OCI-LY7 (cell line): ENCODE results near the gene MBTPS1. TPM values are rescaled to one million over a fixed set of nuclear protein-coding genes. Genes with fewer than 3 reads are reported as not detected.

Experiments
- BruUV-seq: library from RNA; stranded (reverse); fragments of 400-500 nt; replicated peaks from 2 replicates; lab custom pipeline; 2021; lab: Mats Ljungman, UMichigan
- CTCF ChIA-PET: fragments of 300-600 bp; sonication (Branson Sonifier 250); formaldehyde crosslinking; loops from one replicate; lab custom pipeline; 2022; ENCODE audit warnings: antibody characterized with exemption; ENCODE audit not compliant: unreplicated experiment; lab: Charles Lee
- POLR2A ChIA-PET: fragments of 300-600 bp; sonication (Branson Sonifier 250); formaldehyde crosslinking; loops from one replicate; lab custom pipeline; 2022; ENCODE audit warnings: antibody characterized with exemption; lab: Charles Lee
- DNase-seq: peaks from one replicate; pipeline ENCODE4 v3.0.0-alpha.2; 2015; ENCODE audit warnings: low spot score
- H2AFZ ChIP-seq: fragments of 200-600 bp; sonication (generic), shearing (Covaris generic); 2 replicates; pipeline ENCODE4 v1.6.1; 2014; ENCODE audit warnings: mild to moderate bottlenecking, antibody characterized with exemption, low read length, moderate library complexity
- H3K27ac ChIP-seq: fragments of 200-600 bp; sonication (generic); 2 replicates; pipeline ENCODE4 v1.5.1; 2014; ENCODE audit warnings: mixed run types, low read depth, mild to moderate bottlenecking, moderate library complexity, low read length, inconsistent platforms; ENCODE audit not compliant: poor library complexity, severe bottlenecking
- H3K36me3 ChIP-seq: fragments of 200-600 bp; sonication (generic); 2 replicates; pipeline ENCODE4 v1.6.1; 2014; ENCODE audit warnings: mild to moderate bottlenecking, antibody characterized with exemption, low read length, moderate library complexity, mixed read lengths; ENCODE audit not compliant: insufficient read depth
- H3K4me1 ChIP-seq: fragments of 200-600 bp; sonication (generic); 2 replicates; pipeline ENCODE4 v1.5.1; 2014; ENCODE audit warnings: mild to moderate bottlenecking, low read length; ENCODE audit not compliant: insufficient read depth, poor library complexity, severe bottlenecking
- H3K4me2 ChIP-seq: fragments of 200-600 bp; sonication (generic); 2 replicates; pipeline ENCODE4 v1.6.1; 2014; ENCODE audit warnings: mild to moderate bottlenecking, low read length
- H3K4me3 ChIP-seq: fragments of 200-600 bp; sonication (generic); 2 replicates; pipeline ENCODE4 v1.5.1; 2014; ENCODE audit warnings: mild to moderate bottlenecking, low read depth, low read length; ENCODE audit not compliant: poor library complexity, severe bottlenecking
- H3K79me2 ChIP-seq: fragments of 200-600 bp; sonication (generic); 2 replicates; pipeline ENCODE4 v1.6.1; 2016; ENCODE audit warnings: low read depth, mild to moderate bottlenecking, low read length, moderate library complexity, mixed read lengths; ENCODE audit not compliant: insufficient read depth
- H3K9me2 ChIP-seq: fragments of 200-600 bp; sonication (generic); 2 replicates; pipeline ENCODE4 v1.6.1; 2016; ENCODE audit warnings: mild to moderate bottlenecking, low read length, mixed read lengths; ENCODE audit not compliant: insufficient read depth
- H3K9me3 ChIP-seq: fragments of 200-600 bp; sonication (generic); 2 replicates; pipeline ENCODE4 v1.6.1; 2014; ENCODE audit warnings: mild to moderate bottlenecking, mixed run types, low read length, mixed read lengths
- H4K20me1 ChIP-seq: fragments of 200-600 bp; sonication (generic); 2 replicates; pipeline ENCODE4 v1.6.1; 2014; ENCODE audit warnings: mild to moderate bottlenecking, antibody characterized with exemption, low read length, moderate library complexity, mixed read lengths; ENCODE audit not compliant: insufficient read depth
- EZH2phosphoT487 ChIP-seq: fragments of 200-600 bp; sonication (generic); IDR thresholded peaks from 2 replicates; pipeline ENCODE4 v1.6.1; 2018; ENCODE audit warnings: low read depth, borderline replicate concordance, mild to moderate bottlenecking, mixed run types, antibody characterized with exemption, low read length, moderate library complexity, mixed read lengths
- intact Hi-C: fragments of 100-400 bp; cut with micrococcal nuclease; formaldehyde crosslinking; loops from one replicate; pipeline ENCODE4 v1.10.0; 2022; ENCODE audit not compliant: unreplicated experiment
- total RNA-seq, 2 experiments: library from RNA; depleted of rRNA in 1 of 2; stranded (reverse); fragments of >200 nt in 1 of 2; shearing (Covaris generic) in 1 of 2; gene quantifications; 2 replicates each; pipeline ENCODE4 v1.2.3, GENCODE V29; 2014 to 2022
- TF ChIP-seq, protein P1 (sequence below): fragments of 200-600 bp; sonication (generic); conservative IDR thresholded peaks from 2 replicates; pipeline ENCODE4 v1.5.1; 2014; ENCODE audit warnings: mild to moderate bottlenecking, antibody characterized with exemption, low read length, moderate library complexity, mixed read lengths

The MBTPS1 gene
- total RNA-seq, 2 experiments from 2014 or later: 49.6 to 65.2 TPM

DNA sequence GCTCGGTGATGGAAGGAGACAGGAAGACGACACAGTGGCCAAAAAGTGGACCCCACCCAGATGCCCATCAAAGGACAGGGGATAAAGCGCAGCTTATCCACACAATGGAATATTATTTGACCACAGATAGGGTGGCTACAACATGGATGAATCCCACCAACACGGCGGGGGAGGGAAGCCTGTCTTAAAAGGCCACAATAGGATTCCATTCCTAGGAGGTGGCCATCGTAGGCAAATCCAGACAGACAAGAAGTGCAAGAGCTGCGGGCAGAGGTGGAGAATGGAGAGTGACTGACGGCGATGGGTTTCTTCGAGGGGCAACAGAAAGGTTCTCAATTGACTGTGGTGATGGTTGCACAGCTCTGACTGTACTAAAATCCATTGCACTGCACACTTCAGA, 90.1 kb downstream of the MBTPS1 start:
- H4K20me1 ChIP-seq: no peaks in the 10 kb centered on the region
- H2AFZ ChIP-seq: no peak overlapping the region
- H3K9me2 ChIP-seq: no peaks in the 10 kb centered on the region
- H3K4me2 ChIP-seq: no peak overlapping the region
- no TSS peak for BruUV-seq
- TF ChIP-seq, protein P1, sequence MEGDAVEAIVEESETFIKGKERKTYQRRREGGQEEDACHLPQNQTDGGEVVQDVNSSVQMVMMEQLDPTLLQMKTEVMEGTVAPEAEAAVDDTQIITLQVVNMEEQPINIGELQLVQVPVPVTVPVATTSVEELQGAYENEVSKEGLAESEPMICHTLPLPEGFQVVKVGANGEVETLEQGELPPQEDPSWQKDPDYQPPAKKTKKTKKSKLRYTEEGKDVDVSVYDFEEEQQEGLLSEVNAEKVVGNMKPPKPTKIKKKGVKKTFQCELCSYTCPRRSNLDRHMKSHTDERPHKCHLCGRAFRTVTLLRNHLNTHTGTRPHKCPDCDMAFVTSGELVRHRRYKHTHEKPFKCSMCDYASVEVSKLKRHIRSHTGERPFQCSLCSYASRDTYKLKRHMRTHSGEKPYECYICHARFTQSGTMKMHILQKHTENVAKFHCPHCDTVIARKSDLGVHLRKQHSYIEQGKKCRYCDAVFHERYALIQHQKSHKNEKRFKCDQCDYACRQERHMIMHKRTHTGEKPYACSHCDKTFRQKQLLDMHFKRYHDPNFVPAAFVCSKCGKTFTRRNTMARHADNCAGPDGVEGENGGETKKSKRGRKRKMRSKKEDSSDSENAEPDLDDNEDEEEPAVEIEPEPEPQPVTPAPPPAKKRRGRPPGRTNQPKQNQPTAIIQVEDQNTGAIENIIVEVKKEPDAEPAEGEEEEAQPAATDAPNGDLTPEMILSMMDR: no peak
- no peak for TF ChIP-seq EZH2phosphoT487
- H3K4me1 ChIP-seq: no peaks in the 10 kb centered on the region
- ChIA-PET CTCF (no interaction called here), POLR2A (no interaction called here)
- no peak overlapping the region for H3K27ac ChIP-seq
- H3K4me3 ChIP-seq: no peak overlapping the region
- no peaks in the 10 kb centered on the region for H3K79me2 ChIP-seq
- no peaks in the 10 kb centered on the region for H3K9me3 ChIP-seq
- intact Hi-C loops: no loop called here
- no peaks in the 10 kb centered on the region for H3K36me3 ChIP-seq
- no peak for DNase-seq

DNA sequence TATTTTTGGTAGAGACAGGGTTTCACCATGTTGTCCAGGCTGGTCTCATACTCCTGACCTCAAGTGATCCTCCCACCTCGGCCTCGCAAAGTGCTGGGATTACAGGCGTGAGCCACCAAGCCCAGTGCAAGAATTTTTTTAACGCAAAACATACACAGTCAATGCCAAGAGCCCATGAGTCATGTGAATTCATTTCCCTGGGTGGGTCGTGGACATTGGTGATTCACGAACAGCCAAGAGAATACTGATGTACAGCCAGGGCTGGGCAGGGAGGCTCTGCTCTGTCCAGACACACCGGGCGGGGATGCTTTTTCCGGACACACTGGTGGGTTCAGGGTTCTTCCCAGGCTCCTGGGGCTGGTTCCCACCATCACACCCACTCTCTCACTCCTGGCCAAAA, 91.9 kb downstream of the MBTPS1 start:
- intact Hi-C loops: no loop called here
- TF ChIP-seq EZH2phosphoT487: no peak
- TF ChIP-seq, protein P1: no peak
- no peak for DNase-seq
- Histone ChIP-seq H3K27ac (no peak overlapping the region), H3K9me2 (no peaks in the 10 kb centered on the region), H3K4me1 (no peaks in the 10 kb centered on the region), H3K4me2 (no peak overlapping the region), H2AFZ (no peak overlapping the region), H4K20me1 (no peaks in the 10 kb centered on the region), H3K9me3 (no peaks in the 10 kb centered on the region), H3K79me2 (no peaks in the 10 kb centered on the region), H3K36me3 (no peaks in the 10 kb centered on the region), H3K4me3 (no peak overlapping the region)
- ChIA-PET POLR2A (no interaction called here), CTCF (no interaction called here)
- no TSS peak for BruUV-seq

DNA sequence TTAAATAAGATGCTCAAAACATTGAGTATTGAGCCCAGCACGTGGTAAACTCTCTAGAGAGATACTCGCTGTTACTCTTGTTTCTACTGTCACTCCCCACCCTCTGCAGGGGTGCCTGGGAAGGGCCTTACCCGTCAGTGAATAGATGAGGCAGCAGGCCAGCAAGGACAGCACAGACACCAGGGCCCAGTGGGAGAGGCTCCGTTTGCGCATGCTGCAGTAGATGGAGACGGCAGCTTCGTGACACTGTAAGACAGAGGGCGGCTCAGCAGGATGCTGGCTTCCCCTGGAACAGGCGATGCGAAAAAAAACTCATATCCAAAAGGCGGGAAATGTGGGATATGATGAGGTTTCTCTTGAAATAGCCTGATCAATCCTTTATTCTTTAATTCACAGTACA, 94.1 kb downstream of the MBTPS1 start:
- H2AFZ ChIP-seq: no peak overlapping the region
- no peaks in the 10 kb centered on the region for H3K79me2 ChIP-seq
- intact Hi-C loops: no loop called here
- TF ChIP-seq, protein P1: no peak
- no peak for TF ChIP-seq EZH2phosphoT487
- no peak overlapping the region for H3K27ac ChIP-seq
- ChIA-PET CTCF (no interaction called here), POLR2A (no interaction called here)
- no peaks in the 10 kb centered on the region for H3K4me1 ChIP-seq
- BruUV-seq: no TSS peak
- H3K4me3 ChIP-seq: no peak overlapping the region
- H4K20me1 ChIP-seq: no peaks in the 10 kb centered on the region
- no peaks in the 10 kb centered on the region for H3K9me3 ChIP-seq
- no peaks in the 10 kb centered on the region for H3K36me3 ChIP-seq
- H3K4me2 ChIP-seq: no peak overlapping the region
- H3K9me2 ChIP-seq: no peaks in the 10 kb centered on the region
- DNase-seq: no peak
